ENCODE measurements around the gene MFAP4. TPM values are rescaled to one million over a fixed set of nuclear protein-coding genes. Genes with fewer than 3 reads are reported as not detected.

Gene MFAP4
- total RNA-seq, 1 experiment from 2014 or later = 0.52 TPM

GRCh38 chr17:19421219-19421618 is 34.2 kb upstream of the MFAP4 start:
- Histone ChIP-seq H2AFZ (ENCODE audit: low read depth, low read length, poor library complexity, severe bottlenecking) (no peak overlapping the region), H3K27ac (ENCODE audit: low read depth, low read length) (no peak overlapping the region), H3K9me2 (ENCODE audit: insufficient read depth) (no peaks in the 10 kb centered on the region), H3K4me2 (ENCODE audit: low read length) (no peak overlapping the region), H3K4me3 (replicated peaks in 1 of 2; ENCODE audit: low read depth in 1 of 2, low read length in 2 of 2) (no peak overlapping the region), H3K9ac (ENCODE audit: low read length) (no peak overlapping the region), H3K27me3 (ENCODE audit: insufficient read depth, low read length) (no peaks in the 10 kb centered on the region), H3K4me1 (ENCODE audit: control insufficient read depth in 1 of 2, insufficient read depth in 2 of 2, low read length in 2 of 2) (peaks cover 0 to 10% of the 10 kb centered on the region in 2 experiments; a peak in 2 of 4 replicates), H4K20me1 (ENCODE audit: insufficient read depth) (no peaks in the 10 kb centered on the region), H3K79me2 (ENCODE audit: insufficient read depth, low read length) (no peaks in the 10 kb centered on the region), H3K36me3 (ENCODE audit: control insufficient read depth in 1 of 2, insufficient read depth in 2 of 2, low read length in 2 of 2) (no peaks in the 10 kb centered on the region), H3K9me3 (ENCODE audit: control insufficient read depth in 1 of 2, insufficient read depth in 1 of 2, low read depth in 1 of 2, low read length in 2 of 2) (no peaks in the 10 kb centered on the region)
- intact Hi-C loops (cut with micrococcal nuclease) = no loop called here
- TF ChIP-seq SIN3A (IDR thresholded peaks at IDR 0.05; ENCODE audit: low read depth) (no peak), SP1 (IDR thresholded peaks at IDR 0.05; ENCODE audit: low read depth) (no peak), ZNF274 (IDR thresholded peaks at IDR 0.05; ENCODE audit: low read depth, low read length) (no peak), REST (IDR thresholded peaks at IDR 0.05; ENCODE audit: low read depth) (no peak), CEBPB (IDR thresholded peaks at IDR 0.05; ENCODE audit: low read depth) (no peak), RAD21 (IDR thresholded peaks at IDR 0.05; ENCODE audit: low read depth) (no peak), ZBTB33 (IDR thresholded peaks at IDR 0.05; ENCODE audit: extremely low read depth, insufficient replicate concordance, low read length) (no peak), YY1 (IDR thresholded peaks at IDR 0.05; ENCODE audit: extremely low read depth, insufficient replicate concordance, low read depth, low read length) (no peak)
- CTCF ChIA-PET = no interaction called here
- DNase-seq (ENCODE audit: low read depth, low spot score) = no peak
- POLR2A ChIA-PET = no interaction called here
- no peak for ATAC-seq
- RAD21 ChIA-PET (ENCODE audit: low non-redundant PET in 1 of 2, low total read pairs in 2 of 2, uncharacterized antibody in 2 of 2, unreplicated experiment in 2 of 2) = no interaction called here
- BruUV-seq (replicated peaks) = no TSS peak
